Activated CD4-positive, alpha-beta T cell treated with anti-CD3 and anti-CD28 coated beads, Interleukin-2, Interleukin-6, amounts not matched to agents 100 ng/mL and 50 ng/mL, durations not matched to agents 16 hours and 8 hours (primary cell): ENCODE data around the gene EEF1AKMT3.
A peak's percentile ranks its signal among the peaks of the same experiment; 100 is the strongest.
"Not testable (repeated sequence)": the region's sequence is repeated elsewhere in the genome, so short reads cannot be mapped to it uniquely, and the experiment has no call there.

Source experiments
- DNase-seq: peaks from one replicate; pipeline ENCODE4 v3.0.0-alpha.2; 2020

The EEF1AKMT3 gene

GRCh38 chr12:57795354-57795753 is 22.9 kb downstream of the EEF1AKMT3 start:
- no peak for DNase-seq

GRCh38 chr12:57796996-57797395 is 24.6 kb downstream of the EEF1AKMT3 start:
- no peak for DNase-seq

DNA sequence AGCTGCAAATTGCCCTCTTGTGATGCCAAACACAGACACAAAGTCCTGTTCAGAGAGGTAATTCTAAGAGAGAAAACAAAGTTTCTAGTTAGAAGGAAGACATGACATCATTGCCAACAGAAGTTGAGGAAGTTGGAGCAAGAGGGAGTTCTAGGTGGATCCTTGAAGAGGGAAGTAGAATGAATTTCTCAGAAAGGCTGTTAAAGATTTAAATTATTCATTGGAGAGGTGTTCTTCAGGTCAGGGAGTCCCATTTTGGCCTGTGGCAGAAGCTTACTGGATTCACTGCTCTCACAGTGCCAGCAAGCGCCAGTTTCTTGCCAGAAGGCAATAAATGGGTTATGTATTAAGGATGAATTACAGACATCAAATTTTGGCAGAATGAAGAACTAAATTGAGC is 25.5 kb downstream of the EEF1AKMT3 start:
- no peak for DNase-seq

DNA sequence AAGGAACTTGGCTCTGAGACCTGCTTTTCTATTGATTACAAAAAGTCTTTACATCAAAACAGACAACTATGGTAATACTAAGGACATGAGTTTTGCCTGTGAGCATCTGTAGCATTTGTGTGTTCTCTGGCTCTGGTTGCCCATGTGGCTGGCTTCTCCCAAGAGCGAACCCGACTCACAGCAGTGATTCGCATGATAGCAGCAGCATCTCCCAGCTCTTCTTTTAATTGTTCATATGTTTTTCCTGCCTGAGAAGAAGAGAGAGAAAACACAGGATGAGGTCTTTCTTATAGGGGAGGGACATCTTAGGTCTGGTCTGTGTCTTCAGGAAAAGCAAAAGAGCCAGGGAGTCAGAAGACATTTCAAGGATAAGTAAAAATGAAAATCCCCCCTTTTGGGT is 28.6 kb downstream of the EEF1AKMT3 start:
- no peak for DNase-seq

DNA sequence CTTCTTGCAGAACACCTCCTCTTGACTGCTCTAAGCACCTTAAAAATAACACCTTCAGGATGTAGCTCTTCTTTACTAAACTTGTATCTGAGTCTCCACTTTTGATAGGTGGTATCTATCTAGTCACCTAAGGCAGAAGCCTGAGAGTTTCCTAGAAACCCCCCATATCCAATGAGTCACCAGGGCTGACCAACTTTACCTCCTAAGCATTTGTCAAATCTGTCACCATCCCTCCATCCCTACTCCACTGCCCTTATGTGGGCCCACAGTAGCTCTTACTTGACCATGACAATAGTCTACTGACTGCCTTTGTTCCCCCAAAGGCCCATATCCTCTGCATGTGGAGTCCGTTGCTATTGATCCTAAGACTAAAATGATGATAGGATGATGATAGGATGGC is 30.2 kb downstream of the EEF1AKMT3 start:
- DNase-seq = no peak

DNA sequence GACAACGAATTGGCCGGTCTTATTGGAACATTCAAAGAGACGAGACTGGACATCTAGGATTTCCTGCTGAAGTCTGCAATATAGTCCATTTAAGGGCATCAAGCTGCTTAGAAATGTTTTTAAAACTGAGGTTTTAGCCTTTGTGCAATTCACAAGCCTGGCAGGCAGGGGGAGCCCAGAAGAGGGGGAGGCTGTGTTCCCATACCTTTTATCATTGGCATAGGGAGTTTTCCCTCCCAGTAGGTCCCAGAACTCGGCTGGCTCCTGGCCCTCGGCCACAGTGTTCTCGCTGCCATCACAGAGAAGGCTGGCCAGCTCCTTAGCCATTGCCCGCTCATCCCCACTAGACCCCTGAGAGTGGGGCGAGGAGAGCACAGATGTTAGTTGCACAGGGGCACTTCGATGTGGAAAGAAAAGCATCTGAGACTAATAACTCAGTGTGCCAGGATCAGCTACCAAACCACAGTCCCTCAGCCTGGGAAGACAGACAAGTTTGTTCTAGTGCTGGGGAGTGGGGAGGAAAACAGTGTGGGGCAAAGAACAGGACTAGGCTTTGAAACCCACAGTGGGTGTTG is 31.0 kb downstream of the EEF1AKMT3 start:
- DNase-seq = peak; percentile 25

DNA sequence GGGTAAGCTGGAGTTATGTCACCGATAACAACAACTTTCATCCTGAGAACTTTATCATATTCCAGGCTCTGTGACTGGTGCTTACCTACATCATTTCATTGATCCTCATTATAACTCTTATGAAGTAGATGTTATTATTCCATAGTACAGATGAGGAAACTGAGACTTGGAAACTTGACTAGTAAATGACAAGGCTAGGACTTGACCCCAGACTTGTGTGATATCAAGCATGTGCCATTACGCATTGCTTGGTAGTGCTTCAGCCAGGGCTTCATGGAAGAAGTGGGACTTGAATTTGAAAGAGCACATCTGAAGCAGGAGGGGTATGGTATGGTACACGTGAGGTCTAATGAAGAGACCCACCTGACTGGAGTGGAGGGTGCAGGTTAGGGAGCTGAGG is 34.3 kb downstream of the EEF1AKMT3 start:
- no peak for DNase-seq

DNA sequence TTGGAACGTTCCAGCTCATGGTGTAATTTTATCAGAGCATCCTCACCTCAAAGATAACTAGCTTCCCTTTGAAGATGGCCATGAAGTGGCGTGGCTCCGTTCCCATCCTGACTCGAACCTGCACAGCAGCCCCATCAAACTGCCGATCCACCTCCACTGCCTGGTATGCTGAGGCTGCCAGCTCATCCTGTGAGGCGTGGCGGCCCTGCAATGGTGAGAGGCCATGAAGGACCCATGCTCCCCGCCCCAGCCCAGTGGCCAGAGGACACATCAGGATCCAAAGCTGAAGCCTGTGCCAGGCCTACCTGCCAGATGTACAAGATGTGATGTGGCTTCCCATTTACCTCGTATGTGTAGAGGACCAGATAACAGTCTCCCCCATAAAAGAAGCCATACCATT is 34.9 kb downstream of the EEF1AKMT3 start:
- DNase-seq = no peak

GRCh38 chr12:57808351-57808750 is 35.9 kb downstream of the EEF1AKMT3 start:
- DNase-seq = no peak

DNA sequence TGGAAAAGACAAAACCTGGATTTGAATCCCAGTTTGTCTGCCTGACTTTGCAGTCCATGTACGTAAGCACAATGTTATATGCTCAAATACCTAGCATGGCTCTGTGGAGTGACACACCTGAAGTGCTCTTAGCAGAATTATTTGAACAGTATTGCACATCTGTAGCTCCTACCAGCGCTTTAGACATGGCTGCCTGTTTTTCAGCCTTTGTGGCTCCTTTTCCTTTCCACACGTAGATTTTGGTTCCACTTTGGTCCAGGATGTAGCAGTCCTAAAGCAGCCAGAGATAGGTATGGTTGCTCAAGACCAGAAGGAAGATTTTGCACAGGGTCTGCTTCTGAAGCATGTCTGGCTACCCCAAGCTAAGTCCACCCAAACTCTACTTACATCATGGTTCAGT is 37.0 kb downstream of the EEF1AKMT3 start:
- no peak for DNase-seq

GRCh38 chr12:57810450-57810849 is 38.0 kb downstream of the EEF1AKMT3 start:
- no peak for DNase-seq

DNA sequence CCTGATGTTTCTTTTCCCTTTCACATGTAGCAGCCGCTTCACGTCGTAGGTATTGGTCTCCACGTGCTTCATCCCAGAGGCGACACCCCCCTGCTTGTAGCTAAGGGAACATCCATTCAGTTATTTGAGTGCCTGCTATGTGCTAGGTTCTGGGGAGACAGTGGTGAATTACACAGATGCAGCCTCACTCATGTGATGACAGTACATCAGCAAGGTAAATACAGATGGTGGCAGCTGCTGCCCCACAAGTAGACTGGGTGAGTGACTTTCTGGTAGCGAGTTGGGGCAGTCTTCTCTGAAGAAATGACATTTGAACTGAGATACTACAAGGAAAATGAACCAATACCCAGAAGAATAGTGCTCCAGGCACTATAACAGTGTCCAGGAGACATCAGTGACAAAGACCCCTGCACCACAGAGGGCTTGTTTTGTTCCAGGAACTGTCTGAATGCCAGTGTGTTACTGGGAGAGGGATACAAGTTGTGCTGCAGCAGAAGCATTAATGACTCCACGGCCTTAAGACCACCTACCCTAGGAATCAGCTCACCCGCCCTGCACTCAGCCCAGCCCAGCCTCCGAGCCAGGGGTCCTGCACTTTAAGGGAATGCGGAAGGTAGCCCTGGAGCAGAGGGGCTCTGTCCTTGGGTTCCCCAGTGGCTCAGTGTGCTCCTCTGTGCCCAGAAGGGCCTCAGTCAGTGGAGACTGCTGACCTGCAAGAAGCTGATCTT is 38.8 kb downstream of the EEF1AKMT3 start:
- no peak for DNase-seq

DNA sequence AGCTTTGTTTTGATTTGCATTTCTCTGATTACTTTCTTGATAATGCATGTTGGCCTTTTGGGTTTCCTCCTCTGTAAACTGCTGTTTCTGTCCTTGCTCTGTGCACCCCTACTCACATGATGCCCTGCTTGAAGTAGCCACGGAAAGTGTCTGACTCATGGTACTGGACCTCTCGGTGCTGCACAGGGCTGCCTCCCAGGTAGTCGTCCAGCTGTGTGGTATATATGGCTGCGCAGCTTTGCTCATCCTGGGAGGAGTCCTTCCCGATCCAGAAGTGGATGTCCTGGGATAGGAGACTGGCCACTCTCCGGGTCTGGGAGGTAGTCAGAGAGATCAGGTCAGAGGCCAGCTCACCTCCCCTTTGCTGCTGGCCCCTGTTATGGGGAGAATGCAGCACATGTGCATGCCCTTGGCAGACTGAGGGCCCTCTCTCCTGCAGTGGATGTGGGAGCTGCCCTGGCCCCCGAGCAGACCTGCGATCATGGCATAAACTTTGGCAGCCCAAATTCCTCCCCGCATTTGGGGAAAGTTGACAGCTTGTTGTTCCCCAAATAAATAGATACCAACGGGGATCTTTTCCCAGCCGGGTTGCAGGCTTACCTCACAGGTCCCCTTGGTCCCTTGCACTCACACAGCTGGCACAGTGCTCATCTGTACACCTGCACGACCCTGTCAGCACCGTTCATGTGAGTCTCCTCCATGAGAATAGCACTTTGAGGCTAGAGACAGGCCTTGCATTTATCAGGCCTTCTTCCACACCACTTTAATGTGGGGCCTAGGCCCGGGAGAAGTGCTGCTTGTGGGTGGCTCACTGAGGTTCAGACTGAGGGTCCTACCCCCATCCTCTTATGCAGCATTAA is 40.9 kb downstream of the EEF1AKMT3 start:
- no peak for DNase-seq

GRCh38 chr12:57813971-57814772 is 41.8 kb downstream of the EEF1AKMT3 start:
- no peak for DNase-seq

DNA sequence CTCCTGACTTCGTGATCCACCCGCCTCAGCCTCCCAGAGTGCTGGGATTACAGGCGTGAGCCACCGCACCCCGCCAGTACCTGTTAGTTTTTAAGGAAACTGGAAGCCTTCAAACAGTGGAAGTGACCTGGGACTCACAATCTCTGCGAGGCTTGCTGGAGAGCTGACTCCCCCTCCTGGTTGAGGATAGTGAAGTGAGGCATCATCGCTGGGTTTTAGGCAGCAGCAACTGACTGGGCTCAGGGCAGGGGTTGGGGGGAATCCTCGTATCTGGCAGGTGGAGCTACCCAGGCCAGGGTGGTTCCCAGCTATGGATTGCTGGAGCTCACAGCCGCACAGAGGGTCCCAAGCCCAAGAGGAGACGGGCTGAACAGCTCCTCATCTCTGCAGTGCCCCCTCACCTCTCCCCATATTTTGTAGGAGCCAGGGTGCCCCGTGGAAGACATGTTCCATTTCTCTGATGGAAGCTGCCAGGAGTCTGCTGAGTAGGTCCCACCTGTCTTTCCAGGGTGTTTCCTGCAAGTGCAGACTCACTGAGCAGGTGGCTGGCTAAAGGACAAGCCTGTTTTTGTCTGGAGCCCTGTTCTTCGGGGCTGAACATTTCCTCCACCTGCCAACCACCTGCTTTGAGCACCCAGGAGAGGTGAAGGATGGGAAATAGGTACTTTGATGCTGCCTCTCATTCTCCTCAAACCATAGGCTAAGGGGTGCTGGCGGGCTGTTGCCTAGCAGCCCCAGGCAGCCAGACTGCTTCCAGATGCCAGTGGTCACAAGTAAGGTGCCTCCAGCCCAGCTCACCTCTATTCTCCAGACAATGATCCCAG is 43.0 kb downstream of the EEF1AKMT3 start:
- DNase-seq = no peak

- no peak for DNase-seq
These were observed 43.8 kb downstream of the EEF1AKMT3 start for GRCh38 chr12:57816001-57816854.

- no peak for DNase-seq
These were observed 44.4 kb downstream of the EEF1AKMT3 start for GRCh38 chr12:57816855-57817151.

DNA sequence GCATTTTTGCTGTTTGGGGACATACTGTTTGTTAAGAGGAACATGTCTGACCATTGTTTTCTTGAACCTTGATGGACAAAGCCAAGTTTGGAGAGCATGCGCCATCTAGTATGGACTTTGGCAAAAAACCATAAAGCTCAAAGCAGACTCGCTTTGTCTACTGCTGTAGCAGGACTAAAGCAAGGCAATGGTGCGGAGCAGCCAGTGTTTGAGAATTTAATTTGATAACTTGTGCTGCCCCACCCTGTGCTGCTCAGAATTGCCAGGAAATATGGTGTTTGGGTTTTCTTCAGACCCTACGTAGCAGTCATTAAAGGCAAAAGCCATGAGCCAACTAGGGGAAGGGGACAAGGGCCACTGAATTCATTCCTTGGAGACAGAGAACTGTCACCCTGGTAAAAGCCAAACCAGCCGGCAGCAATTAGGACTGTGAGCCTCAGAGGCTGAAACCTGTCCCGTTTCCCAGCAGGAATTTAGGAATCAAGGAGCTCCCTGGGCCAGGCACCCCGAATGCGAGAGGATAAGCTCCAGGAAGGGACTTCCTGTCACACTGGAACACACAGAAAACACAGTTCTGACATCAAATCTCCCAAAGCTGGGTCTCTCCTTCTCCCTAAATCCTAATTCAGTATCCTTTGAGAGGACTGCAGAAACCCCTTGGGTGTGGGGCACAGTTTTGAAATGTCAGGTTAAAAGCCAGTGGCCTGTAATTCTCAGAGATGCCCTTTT is 45.0 kb downstream of the EEF1AKMT3 start:
- DNase-seq = no peak

DNA sequence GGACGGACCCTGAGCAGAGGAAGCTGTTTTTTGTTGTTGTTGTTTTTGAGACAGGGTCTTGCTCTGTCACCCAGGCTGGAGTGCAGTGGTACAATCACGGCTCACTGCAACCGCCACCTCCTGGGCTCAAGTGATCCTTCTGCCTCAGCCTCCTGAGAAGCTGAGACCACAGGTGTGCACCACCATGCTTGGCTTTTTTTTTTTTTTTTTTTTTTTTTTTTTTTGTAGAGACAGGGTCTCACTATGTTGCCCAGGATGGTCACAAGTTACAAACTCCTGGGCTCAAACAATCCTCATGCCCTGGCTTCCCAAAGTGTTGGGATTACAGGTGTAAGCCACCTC is 45.5 kb downstream of the EEF1AKMT3 start:
- DNase-seq = not testable (repeated sequence)

DNA sequence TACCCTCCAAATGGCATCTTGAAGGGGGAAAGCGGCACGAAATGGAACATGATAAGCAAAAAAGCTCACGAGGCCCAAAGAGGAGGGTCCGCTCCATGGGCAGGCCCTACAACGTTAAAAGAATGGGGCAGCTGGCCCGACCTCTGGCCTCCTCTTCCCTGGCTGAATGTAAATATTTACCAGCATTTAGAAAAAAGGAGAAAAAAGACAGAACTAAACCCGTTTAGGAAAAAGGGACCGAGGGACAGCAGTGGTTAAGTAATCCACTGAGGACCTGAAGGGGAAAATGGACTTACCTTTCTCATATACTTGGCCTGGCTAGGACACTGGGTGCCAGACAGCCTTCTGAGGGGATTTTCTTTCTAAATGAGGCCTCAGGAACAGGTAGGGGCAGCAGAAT is 47.7 kb downstream of the EEF1AKMT3 start:
- DNase-seq = not testable (repeated sequence)

DNA sequence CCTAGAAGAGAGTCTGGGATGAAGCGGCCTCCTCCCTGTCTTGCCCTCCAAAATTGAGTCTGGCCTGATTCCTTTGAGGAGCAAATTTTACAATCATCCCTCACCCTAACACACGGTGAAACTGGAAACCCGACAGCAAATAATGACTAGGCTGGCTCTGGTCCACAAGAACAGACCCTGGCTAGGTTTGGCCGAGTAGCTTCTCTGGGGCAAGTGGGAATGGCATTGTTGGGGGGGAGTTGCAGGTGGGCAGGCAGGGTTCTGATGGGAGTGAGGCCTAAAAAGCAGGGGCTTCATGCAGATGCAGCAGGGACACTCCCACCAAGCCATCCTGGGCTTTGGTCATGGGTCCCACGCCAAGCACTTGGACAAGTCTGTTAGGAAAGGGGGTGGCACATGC is 48.6 kb downstream of the EEF1AKMT3 start:
- DNase-seq = not testable (repeated sequence)
